Osteoblast (primary cell): Measurements from ENCODE around the gene MRPS26. TPM values are rescaled to one million over a fixed set of nuclear protein-coding genes. Genes with fewer than 3 reads are reported as not detected.

ENCODE experiments used
- DNase-seq: peaks from one replicate; pipeline ENCODE4 v3.0.0; 2011; ENCODE audit warnings: low spot score, mixed read lengths; ENCODE audit not compliant: insufficient read length; ENCODE audit errors: missing footprints
- H2AFZ ChIP-seq: 2 replicates; pipeline ENCODE4 v1.6.0; 2011; ENCODE audit warnings: mild to moderate bottlenecking, low read length
- H3K27ac ChIP-seq: 2 replicates; pipeline ENCODE4 v1.5.1; 2011; ENCODE audit warnings: mild to moderate bottlenecking, low read depth, low read length, moderate library complexity
- H3K27me3 ChIP-seq: 2 replicates; pipeline ENCODE4 v1.6.0; 2012; ENCODE audit warnings: mild to moderate bottlenecking, control low read depth, inconsistent platforms, low read length, moderate library complexity; ENCODE audit not compliant: insufficient read depth
- H3K36me3 ChIP-seq: 2 replicates; pipeline ENCODE4 v1.5.1; 2011; ENCODE audit warnings: mild to moderate bottlenecking, low read length, control low read depth, moderate library complexity; ENCODE audit not compliant: insufficient read depth
- H3K4me1 ChIP-seq: 2 replicates; pipeline ENCODE4 v1.5.1; 2011; ENCODE audit warnings: mild to moderate bottlenecking, low read length, control low read depth, moderate library complexity; ENCODE audit not compliant: insufficient read depth
- H3K4me2 ChIP-seq: 2 replicates; pipeline ENCODE4 v1.6.0; 2011; ENCODE audit warnings: mild to moderate bottlenecking, low read length; ENCODE audit not compliant: insufficient read depth
- H3K4me3 ChIP-seq: fragments of 200-600 bp; sonication (generic); 3 replicates; pipeline ENCODE4 v1.5.1; 2012; ENCODE audit warnings: mild to moderate bottlenecking, low read length, inconsistent platforms; ENCODE audit not compliant: insufficient read depth
- H3K79me2 ChIP-seq: 2 replicates; pipeline ENCODE4 v1.6.0; 2012; ENCODE audit warnings: mild to moderate bottlenecking, low read length, control low read depth, inconsistent platforms; ENCODE audit not compliant: insufficient read depth
- H3K9me3 ChIP-seq: 2 replicates; pipeline ENCODE4 v1.5.1; 2011; ENCODE audit warnings: low read depth, low read length, control low read depth
- H4K20me1 ChIP-seq: 2 replicates; pipeline ENCODE4 v1.6.0; 2012; ENCODE audit warnings: mild to moderate bottlenecking, low read length, control low read depth; ENCODE audit not compliant: insufficient read depth
- CTCF ChIP-seq: IDR thresholded peaks from 2 replicates; pipeline ENCODE4 v1.5.1; 2011; ENCODE audit warnings: mild to moderate bottlenecking, low read depth, low read length, moderate library complexity; ENCODE audit errors: extremely low read depth
- total RNA-seq: library from RNA; depleted of rRNA; stranded (reverse); fragments of >200 nt; gene quantifications from 2 replicates; pipeline ENCODE4 v1.2.3, GENCODE V29; 2012

MRPS26 gene
- total RNA-seq, 1 donor, result 21.0 TPM

DNA sequence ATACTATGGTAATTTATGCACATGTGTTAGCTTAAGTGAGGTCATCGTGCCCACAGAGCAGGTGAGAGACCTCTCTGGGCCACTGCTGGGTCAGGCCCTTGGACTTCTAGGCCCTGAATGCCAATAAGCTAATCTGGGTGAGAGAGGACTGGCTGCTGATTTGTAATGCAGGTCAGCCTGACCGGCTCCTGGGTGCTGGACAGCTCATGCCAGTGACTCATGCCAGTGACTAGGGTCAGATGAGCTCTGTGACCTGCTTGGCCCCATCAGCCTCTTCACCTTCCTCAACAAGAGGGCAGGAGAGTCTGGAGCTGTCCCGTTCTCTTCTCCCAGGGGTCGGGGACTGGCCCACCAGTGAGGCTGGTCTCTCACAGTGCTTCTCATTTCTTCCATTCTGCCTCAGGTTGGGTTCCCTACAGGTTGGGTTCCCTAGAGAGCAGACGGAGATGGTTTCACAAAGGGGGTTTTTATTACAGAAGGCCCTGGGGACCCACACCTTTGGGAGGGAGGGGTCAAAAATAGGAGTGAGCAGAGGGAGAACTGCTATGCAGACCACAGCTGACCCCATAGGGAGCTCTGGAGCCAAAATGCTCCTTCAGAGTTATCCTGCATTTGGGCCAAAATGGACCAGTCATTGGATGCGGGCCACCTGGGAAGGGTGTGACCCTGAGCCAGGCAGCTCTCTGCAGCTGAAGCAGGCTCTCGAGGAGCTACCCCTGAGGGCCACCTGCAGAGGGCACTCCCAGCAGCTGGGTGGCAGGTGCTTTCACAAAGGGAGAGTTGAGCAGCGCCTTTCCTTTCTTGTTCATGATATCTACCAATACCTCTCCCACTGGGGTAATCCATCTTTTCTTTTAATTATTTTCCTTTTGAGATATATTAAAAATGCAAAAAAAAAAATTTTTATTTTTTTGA lies 23.4 kb downstream of the MRPS26 start:
- Histone ChIP-seq H3K4me1 (peaks cover 12% of the 10 kb centered on the region), H3K4me3 (no peak overlapping the region), H3K36me3 (no peaks in the 10 kb centered on the region), H4K20me1 (no peaks in the 10 kb centered on the region), H3K9me3 (no peaks in the 10 kb centered on the region), H3K4me2 (no peak overlapping the region), H3K27me3 (peaks cover 20% of the 10 kb centered on the region), H3K79me2 (no peaks in the 10 kb centered on the region), H3K27ac (no peak overlapping the region), H2AFZ (no peak overlapping the region)
- no peak for TF ChIP-seq CTCF
- peak; percentile 86 for DNase-seq

DNA sequence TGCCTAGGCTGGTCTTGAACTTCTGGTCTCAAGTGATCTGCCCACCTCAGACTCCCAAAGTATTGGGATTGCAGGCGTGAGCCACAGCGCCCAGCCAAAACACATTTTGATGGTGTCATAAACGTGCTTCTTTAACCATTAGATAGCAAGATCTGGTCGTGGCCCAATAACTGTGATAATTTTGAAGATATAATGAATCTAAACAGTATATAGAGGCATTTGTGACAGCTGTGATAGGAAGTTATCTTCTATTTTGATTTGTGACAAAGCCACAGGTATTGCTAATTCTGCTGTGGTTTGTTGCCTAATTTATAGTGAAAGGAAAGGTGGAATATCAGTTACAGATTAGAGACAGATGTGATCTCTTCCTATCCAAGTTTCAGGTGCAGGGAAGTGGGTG lies 24.9 kb downstream of the MRPS26 start:
- no peak for DNase-seq
- Histone ChIP-seq H4K20me1 (no peaks in the 10 kb centered on the region), H3K4me3 (no peak overlapping the region), H3K4me2 (no peak overlapping the region), H3K36me3 (no peaks in the 10 kb centered on the region), H3K9me3 (no peaks in the 10 kb centered on the region), H3K27me3 (peaks cover 20% of the 10 kb centered on the region), H3K4me1 (peaks cover 12% of the 10 kb centered on the region), H3K27ac (no peak overlapping the region), H2AFZ (no peak overlapping the region), H3K79me2 (no peaks in the 10 kb centered on the region)
- TF ChIP-seq CTCF, result no peak

DNA sequence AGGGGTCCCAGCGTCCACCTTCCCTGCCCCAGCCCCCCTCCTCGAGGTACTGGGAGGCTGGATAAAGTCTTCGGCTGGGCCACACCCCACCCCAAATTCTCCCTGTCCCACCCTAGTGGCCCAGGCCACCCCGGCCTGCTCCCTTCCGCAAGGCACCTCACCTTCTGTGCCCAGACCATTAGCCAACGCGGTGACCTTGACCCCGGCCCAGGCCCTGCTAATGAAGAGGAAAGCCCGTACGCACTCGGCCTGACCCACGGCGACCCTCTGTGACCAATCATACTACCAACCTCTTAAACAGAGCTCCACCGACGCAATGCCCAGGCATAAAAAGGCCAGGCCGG lies 25.4 kb downstream of the MRPS26 start:
- Histone ChIP-seq H3K27me3 (peaks cover 20% of the 10 kb centered on the region), H3K36me3 (no peaks in the 10 kb centered on the region), H2AFZ (no peak overlapping the region), H3K9me3 (no peaks in the 10 kb centered on the region), H3K27ac (no peak overlapping the region), H4K20me1 (no peaks in the 10 kb centered on the region), H3K79me2 (no peaks in the 10 kb centered on the region), H3K4me2 (peak overlapping the region; percentile 58), H3K4me1 (peaks cover 8% of the 10 kb centered on the region), H3K4me3 (peak overlapping the region; percentile 54)
- no peak for DNase-seq
- TF ChIP-seq CTCF, result no peak
